Measurements from ENCODE around the gene PDGFD.
A peak's percentile ranks its signal among the peaks of the same experiment; 100 is the strongest.

Gene PDGFD

DNA sequence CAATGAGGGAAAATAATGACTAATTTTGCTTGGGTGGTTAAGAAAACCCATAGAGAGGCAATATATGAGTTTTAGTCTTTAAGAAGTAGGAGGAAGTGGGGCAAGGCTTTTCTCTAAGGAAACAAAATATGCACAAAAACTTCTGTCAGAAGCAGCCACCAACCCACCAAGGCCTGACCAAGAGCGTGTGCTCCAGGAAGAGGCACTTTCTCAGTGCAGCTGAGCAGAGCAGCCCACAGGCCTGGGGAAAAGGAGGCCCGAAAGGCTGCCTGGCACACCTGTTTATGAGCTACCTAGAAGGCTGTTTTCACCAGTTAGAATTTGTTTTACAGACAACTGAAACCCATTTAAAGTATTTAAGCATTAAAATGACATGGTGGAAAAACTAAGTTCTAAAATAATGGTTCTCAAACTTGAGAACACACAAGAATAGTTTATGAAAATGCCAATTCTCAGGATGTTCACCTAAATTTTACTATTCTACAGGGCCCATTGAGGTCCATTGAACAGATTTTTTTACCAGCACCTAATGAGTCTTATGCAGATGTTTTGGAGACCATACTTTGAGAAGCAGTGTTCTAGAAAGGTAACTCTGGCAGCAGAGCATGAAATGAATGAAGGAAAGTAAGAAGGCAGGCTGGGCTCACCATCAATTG lies 288.0 kb downstream of the PDGFD start:
- H3K4me3 ChIP-seq (ENCODE audit: low read length): no peak overlapping the region
- no CpG with 5 or more reads among the region's 2 CpGs for WGBS (ENCODE audit: insufficient coverage, insufficient read length)
- no peak for DNase-seq (ENCODE audit: low read depth, low spot score)
- no peaks in the 10 kb centered on the region for H3K9me3 ChIP-seq (ENCODE audit: control insufficient read depth, insufficient read depth, low read length)
- H3K36me3 ChIP-seq (ENCODE audit: control insufficient read depth, insufficient read depth, low read length): no peaks in the 10 kb centered on the region
- H3K27ac ChIP-seq (ENCODE audit: low read length): no peak overlapping the region
- H3K4me1 ChIP-seq (ENCODE audit: control insufficient read depth, insufficient read depth, low read length): no peaks in the 10 kb centered on the region
- no peaks in the 10 kb centered on the region for H3K27me3 ChIP-seq (ENCODE audit: control insufficient read depth, insufficient read depth, low read length)

DNA sequence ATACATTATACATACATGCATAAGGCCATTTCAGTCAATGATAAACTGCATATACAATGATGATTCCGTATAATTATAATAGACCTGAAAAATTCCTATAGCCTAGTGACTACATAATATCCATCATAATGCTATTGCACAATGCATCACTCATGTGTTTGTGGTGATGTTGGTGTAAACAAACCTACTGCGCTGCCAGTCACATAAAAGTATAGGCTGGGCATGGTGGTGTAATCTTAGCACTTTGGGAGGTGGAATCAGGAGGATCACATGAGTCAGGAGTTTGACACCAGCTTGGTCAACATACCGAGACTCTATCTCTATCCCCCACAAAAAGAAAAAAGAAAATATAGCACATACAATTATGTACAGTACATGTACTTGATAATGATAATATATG lies 291.2 kb downstream of the PDGFD start:
- H3K4me1 ChIP-seq (ENCODE audit: control insufficient read depth, insufficient read depth, low read length): no peaks in the 10 kb centered on the region
- H3K27ac ChIP-seq (ENCODE audit: low read length): no peak overlapping the region
- no peak for DNase-seq (ENCODE audit: low read depth, low spot score)
- no peaks in the 10 kb centered on the region for H3K9me3 ChIP-seq (ENCODE audit: control insufficient read depth, insufficient read depth, low read length)
- H3K36me3 ChIP-seq (ENCODE audit: control insufficient read depth, insufficient read depth, low read length): no peaks in the 10 kb centered on the region
- H3K27me3 ChIP-seq (ENCODE audit: control insufficient read depth, insufficient read depth, low read length): no peaks in the 10 kb centered on the region
- WGBS (ENCODE audit: insufficient coverage, insufficient read length): no CpG with 5 or more reads among the region's 3 CpGs
- H3K4me3 ChIP-seq (ENCODE audit: low read length): no peak overlapping the region

DNA sequence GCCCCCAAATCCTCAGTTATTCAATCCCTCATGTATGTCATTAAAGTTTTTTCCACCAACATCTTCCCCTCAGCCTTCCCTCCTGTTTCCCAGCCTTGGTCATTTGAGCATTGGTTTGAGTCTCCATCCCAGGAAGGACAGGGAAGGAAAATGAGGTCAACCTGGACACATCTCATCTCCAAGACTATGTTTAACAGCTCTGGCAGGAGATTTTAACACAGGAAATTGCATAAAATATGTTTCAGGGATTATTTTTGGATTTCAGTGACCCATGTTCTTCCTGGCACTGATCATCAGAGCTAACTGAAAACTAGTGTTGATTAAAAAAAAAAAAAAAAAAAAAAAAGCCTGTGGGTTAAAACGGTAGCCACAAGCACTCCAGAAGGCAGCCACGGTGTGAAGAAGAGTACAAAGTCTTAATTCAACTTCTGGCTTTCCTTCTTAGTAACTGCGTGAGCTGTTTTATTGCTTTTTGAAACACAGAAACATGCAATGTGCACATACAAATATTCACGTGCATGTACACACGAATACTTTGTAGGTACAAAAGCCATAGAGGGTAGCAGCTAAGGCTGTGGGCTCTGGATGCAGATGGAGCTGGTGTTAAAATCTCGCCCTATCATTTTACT lies 291.9 kb downstream of the PDGFD start:
- no peaks in the 10 kb centered on the region for H3K4me1 ChIP-seq (ENCODE audit: control insufficient read depth, insufficient read depth, low read length)

DNA sequence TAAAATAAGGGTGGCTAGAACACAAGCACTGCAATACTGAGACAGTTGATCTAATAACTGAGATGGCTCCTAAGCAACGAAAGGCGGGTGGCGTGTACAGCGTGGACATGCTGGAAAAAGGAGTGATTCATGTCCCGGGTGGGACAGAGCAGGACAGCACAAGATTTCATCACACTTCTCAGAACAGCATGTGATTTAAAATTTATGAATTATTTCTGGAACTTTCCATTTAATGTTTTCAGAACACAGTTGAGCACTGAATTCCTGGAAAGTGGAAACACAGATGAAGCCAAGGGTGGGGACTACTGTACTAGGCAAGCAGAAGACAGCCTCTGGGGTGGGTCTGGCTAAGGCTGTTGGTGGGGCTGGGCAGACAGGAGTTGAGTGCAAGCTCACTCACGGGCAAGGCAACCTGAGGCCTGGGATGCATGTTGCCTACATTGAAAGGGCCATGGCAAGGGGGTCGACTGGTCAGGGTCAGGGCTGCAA lies 293.1 kb downstream of the PDGFD start:
- no CpG with 5 or more reads among the region's 7 CpGs for WGBS (ENCODE audit: insufficient coverage, insufficient read length)
- DNase-seq (ENCODE audit: low read depth, low spot score): no peak
- H3K4me3 ChIP-seq (ENCODE audit: low read length): no peak overlapping the region
- H3K36me3 ChIP-seq (ENCODE audit: control insufficient read depth, insufficient read depth, low read length): no peaks in the 10 kb centered on the region
- no peaks in the 10 kb centered on the region for H3K4me1 ChIP-seq (ENCODE audit: control insufficient read depth, insufficient read depth, low read length)
- H3K27me3 ChIP-seq (ENCODE audit: control insufficient read depth, insufficient read depth, low read length): no peaks in the 10 kb centered on the region
- no peak overlapping the region for H3K27ac ChIP-seq (ENCODE audit: low read length)
- H3K9me3 ChIP-seq (ENCODE audit: control insufficient read depth, insufficient read depth, low read length): no peaks in the 10 kb centered on the region

More for the DNA sequence above, 291.9 kb downstream of the PDGFD start:
- no peaks in the 10 kb centered on the region for H3K27me3 ChIP-seq (ENCODE audit: control insufficient read depth, insufficient read depth, low read length)
- no CpG with 5 or more reads among the region's 6 CpGs for WGBS (ENCODE audit: insufficient coverage, insufficient read length)
- H3K4me3 ChIP-seq (ENCODE audit: low read length): no peak overlapping the region
- no peak for DNase-seq (ENCODE audit: low read depth, low spot score)
- H3K9me3 ChIP-seq (ENCODE audit: control insufficient read depth, insufficient read depth, low read length): no peaks in the 10 kb centered on the region
- no peaks in the 10 kb centered on the region for H3K36me3 ChIP-seq (ENCODE audit: control insufficient read depth, insufficient read depth, low read length)
- H3K27ac ChIP-seq (ENCODE audit: low read length): no peak overlapping the region

DNA sequence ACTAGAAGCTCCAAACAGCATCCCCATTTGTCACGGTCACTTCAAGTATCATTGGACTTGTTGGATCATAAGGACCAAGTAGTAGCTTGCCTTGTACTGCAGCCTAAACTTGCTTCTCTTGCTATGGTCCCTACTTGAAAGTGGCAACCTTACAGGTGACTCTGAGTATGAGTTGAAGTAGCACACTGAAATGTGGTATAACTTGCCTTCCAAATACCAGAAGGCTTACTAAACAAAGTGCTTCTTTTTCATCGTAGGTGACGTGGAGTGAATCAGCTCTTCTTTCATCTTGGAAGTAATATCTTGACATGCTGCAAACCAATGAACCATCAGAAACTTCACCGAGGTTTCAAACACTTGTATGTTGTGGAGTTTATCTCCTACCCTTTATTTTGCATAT lies 296.5 kb downstream of the PDGFD start:
- DNase-seq (ENCODE audit: low read depth, low spot score): no peak

DNA sequence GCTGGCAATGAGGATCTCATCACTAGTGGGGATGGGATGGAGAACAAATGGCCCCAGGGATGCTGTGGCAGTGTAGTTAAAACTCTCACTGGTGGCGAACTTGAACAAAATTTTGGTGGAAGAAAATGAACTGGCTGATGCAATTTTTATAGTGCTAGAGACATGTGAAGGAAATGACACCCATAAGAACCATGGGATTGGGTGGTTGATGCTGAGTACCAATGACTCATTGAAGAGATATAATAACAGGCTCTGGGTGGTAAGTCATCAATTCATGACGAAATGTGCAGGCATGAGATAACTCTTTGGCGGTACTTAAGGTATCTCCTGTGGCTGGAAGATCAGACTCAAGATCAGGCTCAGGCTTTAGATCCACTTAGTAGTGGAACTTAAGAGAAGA lies 300.4 kb downstream of the PDGFD start:
- H3K4me1 ChIP-seq (ENCODE audit: control insufficient read depth, insufficient read depth, low read length): 0 out of 2 replicates have a peak, but pooled peaks cover 2% of the 10 kb centered on the region
- no peak overlapping the region for H3K27ac ChIP-seq (ENCODE audit: low read length)
- no peaks in the 10 kb centered on the region for H3K27me3 ChIP-seq (ENCODE audit: control insufficient read depth, insufficient read depth, low read length)
- H3K36me3 ChIP-seq (ENCODE audit: control insufficient read depth, insufficient read depth, low read length): no peaks in the 10 kb centered on the region
- H3K4me3 ChIP-seq (ENCODE audit: low read length): no peak overlapping the region
- WGBS (ENCODE audit: insufficient coverage, insufficient read length): no CpG with 5 or more reads among the region's 3 CpGs
- DNase-seq (ENCODE audit: low read depth, low spot score): no peak
- H3K9me3 ChIP-seq (ENCODE audit: control insufficient read depth, insufficient read depth, low read length): no peaks in the 10 kb centered on the region

More for the DNA sequence above, 296.5 kb downstream of the PDGFD start:
- no CpG with 5 or more reads among the region's 4 CpGs for WGBS (ENCODE audit: insufficient coverage, insufficient read length)
- Histone ChIP-seq H3K27ac (ENCODE audit: low read length) (no peak overlapping the region), H3K9me3 (ENCODE audit: control insufficient read depth, insufficient read depth, low read length) (no peaks in the 10 kb centered on the region), H3K36me3 (ENCODE audit: control insufficient read depth, insufficient read depth, low read length) (no peaks in the 10 kb centered on the region), H3K27me3 (ENCODE audit: control insufficient read depth, insufficient read depth, low read length) (no peaks in the 10 kb centered on the region), H3K4me1 (ENCODE audit: control insufficient read depth, insufficient read depth, low read length) (no peaks in the 10 kb centered on the region), H3K4me3 (ENCODE audit: low read length) (no peak overlapping the region)

DNA sequence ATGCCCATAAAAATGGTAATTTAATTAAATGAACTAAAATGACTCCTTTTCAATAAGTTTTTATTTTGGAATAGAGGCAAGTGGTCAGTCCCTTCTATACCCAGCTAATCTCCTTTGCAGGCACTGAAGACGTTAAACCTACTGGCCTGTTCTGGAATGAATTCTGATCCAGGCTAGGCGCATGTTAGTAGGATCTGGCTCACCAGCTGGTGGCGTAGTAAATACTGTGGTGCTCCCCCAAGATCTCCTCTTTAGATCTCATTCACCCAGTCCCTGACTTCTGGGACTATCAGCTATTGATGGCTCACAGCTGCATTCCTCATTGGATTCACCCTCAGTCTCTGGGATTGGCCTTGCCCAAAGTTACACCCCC lies 301.2 kb downstream of the PDGFD start:
- Histone ChIP-seq H3K27ac (ENCODE audit: low read length) (no peak overlapping the region), H3K4me3 (ENCODE audit: low read length) (no peak overlapping the region), H3K4me1 (ENCODE audit: control insufficient read depth, insufficient read depth, low read length) (0 out of 2 replicates have a peak, but pooled peaks cover 2% of the 10 kb centered on the region), H3K27me3 (ENCODE audit: control insufficient read depth, insufficient read depth, low read length) (no peaks in the 10 kb centered on the region), H3K36me3 (ENCODE audit: control insufficient read depth, insufficient read depth, low read length) (no peaks in the 10 kb centered on the region), H3K9me3 (ENCODE audit: control insufficient read depth, insufficient read depth, low read length) (no peaks in the 10 kb centered on the region)
- peak; percentile 7 for DNase-seq (ENCODE audit: low read depth, low spot score)
- WGBS (ENCODE audit: insufficient coverage, insufficient read length): no CpG with 5 or more reads among the region's 3 CpGs

DNA sequence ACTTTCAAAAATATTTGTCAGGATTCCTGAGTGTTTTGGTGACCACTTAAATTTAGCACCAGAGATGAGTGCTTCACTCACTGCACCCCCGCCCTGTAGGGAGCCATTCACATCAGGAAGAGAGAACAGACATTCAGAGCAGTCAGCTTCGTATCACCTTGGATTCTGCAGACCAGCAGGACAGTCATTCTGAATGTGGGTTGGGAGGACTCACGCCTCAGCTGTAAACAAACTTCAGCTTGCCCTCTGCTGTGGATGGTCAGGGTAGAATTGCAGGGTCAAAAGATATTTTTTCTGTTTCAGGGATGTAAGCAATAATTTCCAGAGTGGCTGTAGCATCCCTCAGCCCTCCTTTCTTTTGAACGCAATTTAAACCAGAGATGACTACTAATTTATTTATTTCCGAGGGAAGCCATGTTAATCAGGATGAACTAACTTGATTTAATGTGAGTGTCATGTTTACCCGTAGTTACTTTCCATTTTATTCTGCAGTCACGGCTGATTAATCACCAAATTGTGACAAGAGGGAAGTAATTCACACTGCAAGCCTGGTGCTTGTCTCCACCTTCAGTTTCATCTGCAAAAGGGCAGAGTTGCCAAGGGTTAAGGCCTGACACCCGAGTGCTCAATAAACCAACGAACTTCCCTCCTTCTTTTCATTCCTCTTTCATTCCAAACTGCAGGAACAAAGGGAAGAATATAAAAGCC lies 301.7 kb downstream of the PDGFD start:
- no peak overlapping the region for H3K4me3 ChIP-seq (ENCODE audit: low read length)
- H3K4me1 ChIP-seq (ENCODE audit: control insufficient read depth, insufficient read depth, low read length): 0 out of 2 replicates have a peak, but pooled peaks cover 2% of the 10 kb centered on the region
- H3K9me3 ChIP-seq (ENCODE audit: control insufficient read depth, insufficient read depth, low read length): no peaks in the 10 kb centered on the region
- H3K27ac ChIP-seq (ENCODE audit: low read length): no peak overlapping the region
- DNase-seq (ENCODE audit: low read depth, low spot score): no peak
- no CpG with 5 or more reads among the region's 9 CpGs for WGBS (ENCODE audit: insufficient coverage, insufficient read length)
- no peaks in the 10 kb centered on the region for H3K36me3 ChIP-seq (ENCODE audit: control insufficient read depth, insufficient read depth, low read length)
- H3K27me3 ChIP-seq (ENCODE audit: control insufficient read depth, insufficient read depth, low read length): no peaks in the 10 kb centered on the region

All from iPS DF 6.9 (cell line).